GM21367 (cell line): ENCODE data around the gene COX6B1.
"Not testable (repeated sequence)": the region's sequence is repeated elsewhere in the genome, so short reads cannot be mapped to it uniquely, and the experiment has no call there.

Experiments
- ATAC-seq: cut with Tn5 transposase; IDR thresholded peaks from one replicate; pipeline ENCODE4 v1.9.1; 2021; ENCODE audit not compliant: unreplicated experiment

The COX6B1 gene

GRCh38 chr19:35648017-35648961 is at the start of gene COX6B1:
COX6B1 (plus strand) TSS chr19:35648323; CDS start chr19:35651244, 2,921 bp downstream.
- peak; percentile 50 for ATAC-seq

- ATAC-seq: no peak
These were observed 46.2 kb upstream of the COX6B1 start for GRCh38 chr19:35601971-35602370.

GRCh38 chr19:35604436-35604835 is 43.7 kb upstream of the COX6B1 start:
- not testable (repeated sequence) for ATAC-seq

GRCh38 chr19:35607170-35607569 is 41.0 kb upstream of the COX6B1 start:
- not testable (repeated sequence) for ATAC-seq

GRCh38 chr19:35607661-35608060 is 40.5 kb upstream of the COX6B1 start:
- no peak for ATAC-seq

GRCh38 chr19:35608251-35608650 is 39.9 kb upstream of the COX6B1 start:
- no peak for ATAC-seq

GRCh38 chr19:35609851-35610353 is 38.2 kb upstream of the COX6B1 start:
- ATAC-seq: no peak

GRCh38 chr19:35612224-35612558 is 35.9 kb upstream of the COX6B1 start:
- ATAC-seq: no peak

- peak; percentile 61 for ATAC-seq
These were observed 35.4 kb upstream of the COX6B1 start, which contains the start of gene HAUS5 for GRCh38 chr19:35612559-35613321. HAUS5 (plus strand) TSS chr19:35612735; CDS start chr19:35612795, 60 bp downstream.

GRCh38 chr19:35613574-35613973 is 34.5 kb upstream of the COX6B1 start:
- no peak for ATAC-seq

- ATAC-seq: no peak
These were observed 33.1 kb upstream of the COX6B1 start for GRCh38 chr19:35615036-35615435.

GRCh38 chr19:35618857-35619256 is 29.3 kb upstream of the COX6B1 start:
- no peak for ATAC-seq

GRCh38 chr19:35619290-35619923 is 28.7 kb upstream of the COX6B1 start:
- no peak for ATAC-seq

GRCh38 chr19:35620001-35620400 is 28.1 kb upstream of the COX6B1 start:
- no peak for ATAC-seq

- ATAC-seq: no peak
These were observed 26.4 kb upstream of the COX6B1 start for GRCh38 chr19:35621708-35622107.

GRCh38 chr19:35622750-35623149 is 25.4 kb upstream of the COX6B1 start:
- no peak for ATAC-seq

GRCh38 chr19:35623327-35624010 is 24.7 kb upstream of the COX6B1 start:
- no peak for ATAC-seq

GRCh38 chr19:35628264-35628564 is 19.9 kb upstream of the COX6B1 start:
- ATAC-seq: no peak

GRCh38 chr19:35628565-35629331 is 19.4 kb upstream of the COX6B1 start, which contains the start of gene RBM42:
RBM42 (plus strand) TSS chr19:35629036; CDS start chr19:35629154, 118 bp downstream.
- ATAC-seq: peak; percentile 80

GRCh38 chr19:35629332-35629633 is 18.8 kb upstream of the COX6B1 start:
- ATAC-seq: no peak
